GM21447 (cell line): ENCODE data around the gene PHACTR1.
"Not testable (repeated sequence)": the region's sequence is repeated elsewhere in the genome, so short reads cannot be mapped to it uniquely, and the experiment has no call there.

Source experiments
- ATAC-seq: cut with Tn5 transposase; IDR thresholded peaks from one replicate; pipeline ENCODE4 v1.9.1; 2021; ENCODE audit not compliant: unreplicated experiment

The PHACTR1 gene

GRCh38 chr6:12716298-12716916 is at the start of gene PHACTR1:
Gene PHACTR1, plus strand, starts transcription at chr6:12716767.
- ATAC-seq: no peak

GRCh38 chr6:12666886-12667285 is 49.7 kb upstream of the PHACTR1 start:
- no peak for ATAC-seq

GRCh38 chr6:12675931-12676330 is 40.6 kb upstream of the PHACTR1 start:
- ATAC-seq: no peak

- no peak for ATAC-seq
Observed at GRCh38 chr6:12679341-12679740, 37.2 kb upstream of the PHACTR1 start.

GRCh38 chr6:12693122-12693521 is 23.4 kb upstream of the PHACTR1 start:
- ATAC-seq: no peak

GRCh38 chr6:12698298-12698697 is 18.3 kb upstream of the PHACTR1 start:
- ATAC-seq: no peak

GRCh38 chr6:12704946-12705345 is 11.6 kb upstream of the PHACTR1 start:
- ATAC-seq: no peak

- no peak for ATAC-seq
Observed at GRCh38 chr6:12709116-12709515, 7.5 kb upstream of the PHACTR1 start.

- ATAC-seq: no peak
Observed at GRCh38 chr6:12709556-12710232, 6.9 kb upstream of the PHACTR1 start.

- no peak for ATAC-seq
Observed at GRCh38 chr6:12710921-12711320, 5.6 kb upstream of the PHACTR1 start.

- ATAC-seq: no peak
Observed at GRCh38 chr6:12714022-12714421, 2.5 kb upstream of the PHACTR1 start.

- ATAC-seq: no peak
Observed at GRCh38 chr6:12715437-12715836, 1.1 kb upstream of the PHACTR1 start.

- no peak for ATAC-seq
Observed at GRCh38 chr6:12717356-12717755, 789 bp downstream of the PHACTR1 start.

- no peak for ATAC-seq
Observed at GRCh38 chr6:12718015-12718414, 1.4 kb downstream of the PHACTR1 start.

GRCh38 chr6:12719017-12719416 is 2.5 kb downstream of the PHACTR1 start:
- ATAC-seq: no peak

- no peak for ATAC-seq
Observed at GRCh38 chr6:12720310-12720709, 3.7 kb downstream of the PHACTR1 start.

GRCh38 chr6:12725263-12725662 is 8.7 kb downstream of the PHACTR1 start:
- no peak for ATAC-seq

- ATAC-seq: no peak
Observed at GRCh38 chr6:12729467-12729866, 12.9 kb downstream of the PHACTR1 start.

GRCh38 chr6:12730809-12731208 is 14.2 kb downstream of the PHACTR1 start:
- not testable (repeated sequence) for ATAC-seq

- ATAC-seq: no peak
Observed at GRCh38 chr6:12733876-12734275, 17.3 kb downstream of the PHACTR1 start.

- ATAC-seq: no peak
Observed at GRCh38 chr6:12735786-12736185, 19.2 kb downstream of the PHACTR1 start.

GRCh38 chr6:12748411-12748810 is 31.8 kb downstream of the PHACTR1 start:
- ATAC-seq: no peak
